Measurements from ENCODE around the gene CHAF1A. TPM values are rescaled to one million over a fixed set of nuclear protein-coding genes. Genes with fewer than 3 reads are reported as not detected.

Gene CHAF1A
- total and polyA plus RNA-seq, 2 experiments from 2014 or later, result 113 to 125 TPM

- peak overlapping the region; percentile 98; the same call in 1 of the 2 replicates for H3K4me2 ChIP-seq
- H3K4me3 ChIP-seq, result peak overlapping the region; percentile 77; the same call in 1 of the 2 replicates
- no peaks in the 10 kb centered on the region for H3K36me3 ChIP-seq (ENCODE audit: insufficient read depth)
- 0 out of 2 replicates have a peak, but pooled peaks cover 4% of the 10 kb centered on the region for H3K79me2 ChIP-seq (replicated peaks; ENCODE audit: insufficient read depth)
- no peak for TF ChIP-seq JUNB (IDR thresholded peaks at IDR 0.05; ENCODE audit: unreplicated experiment)
- no peak for TF ChIP-seq CREB1 (CRISPR knock-in tag; IDR thresholded peaks at IDR 0.05; ENCODE audit: low read depth)
- TF ChIP-seq EZH2phosphoT487 (IDR thresholded peaks at IDR 0.05; ENCODE audit: unreplicated experiment), result no peak
- no peak for TF ChIP-seq STAT1 (IDR thresholded peaks at IDR 0.05; ENCODE audit: unreplicated experiment)
- no peak for TF ChIP-seq NANOG (IDR thresholded peaks at IDR 0.05; ENCODE audit: borderline replicate concordance)
- TF ChIP-seq POLR2AphosphoS5 (IDR thresholded peaks at IDR 0.05; ENCODE audit: low read depth), result no peak
- TF ChIP-seq ZNF114 (CRISPR knock-in tag; IDR thresholded peaks at IDR 0.05), result no peak
- no peak for TF ChIP-seq REST (IDR thresholded peaks at IDR 0.05; ENCODE audit: unreplicated experiment)
- no peak for TF ChIP-seq EZH2 (IDR thresholded peaks at IDR 0.05; ENCODE audit: low read depth, unreplicated experiment)
- TF ChIP-seq ZNF462 (CRISPR knock-in tag; IDR thresholded peaks at IDR 0.05), result no peak
- Mint-ChIP-seq H3K4me3 (peak overlapping the region; percentile 80), H3K9me3 (no peaks in the 10 kb centered on the region), H3K4me1 (peaks cover 11% of the 10 kb centered on the region), H3K27ac (no peak overlapping the region), H3K36me3 (ENCODE audit: low read depth) (peaks cover 8% of the 10 kb centered on the region; the same call in 1 of the 3 replicates), H3K27me3 (ENCODE audit: insufficient read depth, low read depth, poor library complexity) (peaks cover 28% of the 10 kb centered on the region)
- H2AFZ ChIP-seq, result no peak overlapping the region
- peaks cover 12% of the 10 kb centered on the region for H3K4me1 ChIP-seq (ENCODE audit: insufficient read depth)
- ATAC-seq, result no peak
- H3F3A ChIP-seq (replicated peaks; ENCODE audit: low read depth), result no peaks in the 10 kb centered on the region
- H4K20me1 ChIP-seq (replicated peaks; ENCODE audit: insufficient read depth), result no peaks in the 10 kb centered on the region; the same call in 1 of the 2 replicates
- H3K9me2 ChIP-seq (ENCODE audit: insufficient read depth), result no peaks in the 10 kb centered on the region
- H3K27ac ChIP-seq (ENCODE audit: low read depth), result no peak overlapping the region
- H3K27me3 ChIP-seq (ENCODE audit: insufficient read depth), result no peaks in the 10 kb centered on the region
- DNase-seq (ENCODE audit: low spot score), result no peak
These were observed 53.5 kb downstream of the CHAF1A start for GRCh38 chr19:4455719-4456475.

Measured in GM23338 (cell line).